ENCODE measurements around the gene LRRC26.

Gene LRRC26

GRCh38 chr9:137152844-137153405 lies 16.9 kb downstream of the LRRC26 start:
- DNase-seq (ENCODE audit: low read depth, low spot score): no peak

- no peak for DNase-seq (ENCODE audit: low read depth, low spot score)
These were observed 19.0 kb downstream of the LRRC26 start for GRCh38 chr9:137150617-137151457.

GRCh38 chr9:137149942-137150616 lies 19.8 kb downstream of the LRRC26 start:
- no peak for DNase-seq (ENCODE audit: low read depth, low spot score)

GRCh38 chr9:137149363-137149762 lies 20.5 kb downstream of the LRRC26 start:
- no peak for DNase-seq (ENCODE audit: low read depth, low spot score)

- no peak for DNase-seq (ENCODE audit: low read depth, low spot score)
These were observed 21.2 kb downstream of the LRRC26 start for GRCh38 chr9:137148661-137149060.

GRCh38 chr9:137148242-137148641 lies 21.6 kb downstream of the LRRC26 start:
- DNase-seq (ENCODE audit: low read depth, low spot score): no peak

- no peak for DNase-seq (ENCODE audit: low read depth, low spot score)
These were observed 22.1 kb downstream of the LRRC26 start for GRCh38 chr9:137147793-137148160.

GRCh38 chr9:137147091-137147792 lies 22.6 kb downstream of the LRRC26 start:
- DNase-seq (ENCODE audit: low read depth, low spot score): no peak

- no peak for DNase-seq (ENCODE audit: low read depth, low spot score)
These were observed 23.3 kb downstream of the LRRC26 start for GRCh38 chr9:137146527-137146918.

- no peak for DNase-seq (ENCODE audit: low read depth, low spot score)
These were observed 23.9 kb downstream of the LRRC26 start for GRCh38 chr9:137145731-137146526.

- no peak for DNase-seq (ENCODE audit: low read depth, low spot score)
These were observed 26.4 kb downstream of the LRRC26 start for GRCh38 chr9:137143459-137143858.

GRCh38 chr9:137141976-137142936 lies 27.6 kb downstream of the LRRC26 start:
- no peak for DNase-seq (ENCODE audit: low read depth, low spot score)

GRCh38 chr9:137141050-137141810 lies 28.6 kb downstream of the LRRC26 start:
- no peak for DNase-seq (ENCODE audit: low read depth, low spot score)

GRCh38 chr9:137140151-137141012 lies 29.5 kb downstream of the LRRC26 start:
- DNase-seq (ENCODE audit: low read depth, low spot score): no peak

- no peak for DNase-seq (ENCODE audit: low read depth, low spot score)
These were observed 30.2 kb downstream of the LRRC26 start for GRCh38 chr9:137139468-137140150.

GRCh38 chr9:137138722-137139467 lies 31.0 kb downstream of the LRRC26 start, which contains the start of gene GRIN1:
Gene GRIN1 (plus strand): TSS chr9:137139154. CDS start chr9:137139487, 333 bp downstream.
- DNase-seq (ENCODE audit: low read depth, low spot score): no peak

All from smooth muscle cell of the brain vasculature (primary cell).